ENCODE results near the gene TTLL9.

The TTLL9 gene

GRCh38 chr20:31951530-31952453, 81.4 kb downstream of the TTLL9 start, which contains the start of gene PDRG1:
TSS of gene PDRG1 (minus strand) at chr20:31952046. CDS start at chr20:31951961, 85 bp downstream.
- DNase-seq = peak; percentile 94

GRCh38 chr20:31953556-31954148, 83.2 kb downstream of the TTLL9 start:
- DNase-seq = no peak

DNA sequence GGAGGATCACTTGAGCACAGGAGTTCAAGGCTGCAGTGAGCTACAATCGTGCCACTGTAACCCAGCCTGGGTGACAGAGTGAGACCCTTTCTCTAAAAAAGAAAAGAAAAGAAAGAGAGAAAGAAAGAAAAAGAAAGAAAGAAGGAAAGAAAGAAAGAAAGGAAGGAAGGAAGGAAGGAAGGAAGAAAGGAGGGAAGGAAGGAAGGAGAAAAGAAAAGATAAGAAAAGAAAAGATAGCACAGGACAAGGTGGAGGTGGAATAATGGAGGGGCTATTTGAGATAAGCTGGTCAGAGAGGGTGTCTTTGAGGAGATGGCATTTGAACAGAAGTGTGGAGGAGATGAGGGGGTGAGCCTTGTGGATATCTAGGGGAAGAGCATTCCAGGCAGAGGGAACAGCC, 84.1 kb downstream of the TTLL9 start:
- DNase-seq = no peak

- DNase-seq = no peak
Observed at GRCh38 chr20:31956556-31957526, 86.4 kb downstream of the TTLL9 start.

- DNase-seq = no peak
Observed at GRCh38 chr20:31962761-31963160, 92.3 kb downstream of the TTLL9 start.

DNA sequence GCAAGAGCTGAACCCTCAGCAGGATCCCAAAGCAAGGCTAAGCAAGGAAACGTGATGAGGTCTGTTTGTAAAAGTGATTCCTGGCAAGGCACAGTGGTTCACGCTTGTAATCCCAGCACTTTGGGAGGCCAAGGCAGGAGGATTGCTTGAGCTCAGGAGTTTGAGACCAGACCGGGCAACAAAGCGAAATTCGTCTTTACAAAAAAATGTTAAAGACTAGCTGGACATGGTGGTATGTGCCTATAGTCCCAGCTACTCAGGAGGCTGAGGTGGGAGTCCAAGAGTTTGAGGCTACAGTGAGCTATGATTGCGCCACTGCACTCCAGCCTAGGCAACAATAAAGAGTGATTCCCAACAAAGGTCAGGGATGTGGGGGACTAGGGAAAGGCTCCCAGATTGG, 93.5 kb downstream of the TTLL9 start:
- DNase-seq = no peak

GRCh38 chr20:31966991-31967655, 96.7 kb downstream of the TTLL9 start:
- DNase-seq = no peak

GRCh38 chr20:31967830-31968249, 97.4 kb downstream of the TTLL9 start, which contains the start of gene XKR7:
TSS of gene XKR7 (plus strand) at chr20:31968151. CDS start at chr20:31968176, 25 bp downstream.
- DNase-seq = peak; percentile 72

DNA sequence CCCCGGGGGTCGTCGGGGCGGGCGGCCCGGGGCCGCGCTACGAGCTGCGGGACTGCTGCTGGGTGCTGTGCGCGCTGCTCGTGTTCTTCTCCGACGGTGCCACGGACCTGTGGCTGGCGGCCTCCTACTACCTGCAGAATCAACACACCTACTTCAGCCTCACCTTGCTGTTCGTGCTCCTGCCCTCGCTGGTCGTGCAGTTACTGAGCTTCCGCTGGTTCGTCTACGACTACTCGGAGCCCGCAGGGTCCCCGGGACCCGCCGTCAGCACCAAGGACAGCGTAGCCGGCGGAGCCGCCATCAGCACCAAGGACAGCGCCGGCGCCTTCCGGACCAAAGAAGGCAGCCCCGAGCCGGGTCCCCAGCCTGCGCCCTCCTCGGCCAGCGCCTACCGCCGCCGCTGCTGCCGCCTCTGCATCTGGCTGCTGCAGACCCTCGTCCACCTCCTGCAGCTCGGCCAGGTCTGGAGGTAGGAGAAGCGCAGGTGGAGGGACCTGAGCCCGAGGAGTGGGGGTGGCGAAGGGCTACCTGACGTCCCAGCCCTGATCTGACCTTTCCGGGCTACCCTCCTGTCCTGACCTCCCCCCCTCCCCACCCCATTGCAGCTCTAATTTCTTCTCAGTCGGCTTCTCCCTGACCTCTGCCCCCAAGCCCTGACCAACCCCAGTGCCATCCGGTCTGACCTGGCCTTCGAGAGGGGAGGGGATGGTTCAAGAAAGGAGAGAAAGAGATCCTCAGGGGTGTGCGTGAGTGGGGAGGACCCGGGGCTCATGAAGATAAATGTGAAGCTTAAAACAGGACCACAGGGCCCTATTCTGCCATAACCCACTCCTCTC, 98.1 kb downstream of the TTLL9 start:
- no peak for DNase-seq

DNA sequence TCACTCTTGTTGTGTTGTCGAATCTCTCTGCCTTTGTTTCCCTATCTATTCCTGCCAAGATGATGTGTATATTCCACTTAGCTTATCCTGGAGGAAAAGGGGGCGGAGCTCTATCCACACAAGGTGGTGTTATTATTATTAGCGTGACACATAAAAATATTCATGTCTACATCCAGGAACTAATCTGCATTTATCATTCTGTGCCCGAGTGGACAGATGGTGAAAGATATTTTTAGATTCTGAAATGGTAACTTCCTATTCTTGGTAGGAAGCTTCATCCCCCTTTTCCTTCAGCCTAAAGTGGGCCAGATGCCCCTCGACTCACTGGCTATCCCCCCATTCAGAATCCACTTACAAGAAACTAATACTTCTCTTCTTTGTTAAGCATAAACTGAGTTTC, 99.6 kb downstream of the TTLL9 start:
- no peak for DNase-seq

DNA sequence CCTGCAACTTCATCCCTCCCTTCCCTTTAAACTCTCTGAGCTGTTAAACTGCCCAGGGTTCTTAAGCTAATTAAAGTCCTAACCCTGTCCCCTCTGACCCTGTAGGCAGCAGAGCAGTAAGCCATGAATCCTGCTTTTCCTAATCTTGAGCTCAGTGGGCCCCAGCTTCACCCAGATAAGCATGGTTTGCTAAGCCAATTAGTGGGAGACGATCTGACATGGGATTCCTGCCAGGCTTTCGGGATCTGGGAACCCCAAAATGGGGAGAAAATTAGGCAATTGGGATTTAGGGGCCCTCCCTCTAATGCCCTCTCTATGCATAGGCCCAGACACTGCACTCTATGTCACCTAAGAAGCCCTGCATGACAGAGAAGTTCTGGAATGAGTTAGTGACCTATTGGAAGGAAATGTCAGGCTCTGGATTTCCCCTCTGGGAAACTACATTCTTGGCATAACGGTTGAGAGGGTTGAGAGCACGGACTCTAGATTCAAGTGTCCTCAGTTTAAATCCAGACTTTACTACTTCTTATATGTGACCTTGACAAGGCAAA, 102.1 kb downstream of the TTLL9 start:
- DNase-seq = no peak

DNA sequence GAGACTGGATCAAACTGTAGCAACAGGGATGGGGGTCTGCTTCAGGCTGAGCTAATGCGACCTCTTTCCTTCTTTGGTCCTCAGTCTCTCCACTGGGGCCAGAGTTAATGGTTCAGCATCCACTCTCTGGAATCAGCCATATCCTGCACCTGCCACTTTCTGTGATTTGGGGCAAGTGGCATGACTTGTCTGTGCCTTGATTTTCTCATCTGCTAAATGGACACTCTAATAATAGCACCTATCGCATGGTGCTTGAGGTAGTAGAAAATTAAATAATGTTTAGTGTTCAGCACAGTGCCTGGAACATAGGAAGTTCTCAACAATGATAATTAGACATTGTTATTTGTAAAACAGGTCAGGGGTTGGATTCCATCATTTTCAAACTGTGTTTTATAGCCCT, 103.9 kb downstream of the TTLL9 start:
- no peak for DNase-seq

GRCh38 chr20:31974951-31975487, 104.6 kb downstream of the TTLL9 start:
- DNase-seq = no peak

- DNase-seq = no peak
Observed at GRCh38 chr20:31975874-31976273, 105.4 kb downstream of the TTLL9 start.

- DNase-seq = no peak
Observed at GRCh38 chr20:31977080-31977479, 106.6 kb downstream of the TTLL9 start.

GRCh38 chr20:31979713-31980426, 109.4 kb downstream of the TTLL9 start:
- DNase-seq = no peak

GRCh38 chr20:31981784-31982183, 111.3 kb downstream of the TTLL9 start:
- DNase-seq = no peak

DNA sequence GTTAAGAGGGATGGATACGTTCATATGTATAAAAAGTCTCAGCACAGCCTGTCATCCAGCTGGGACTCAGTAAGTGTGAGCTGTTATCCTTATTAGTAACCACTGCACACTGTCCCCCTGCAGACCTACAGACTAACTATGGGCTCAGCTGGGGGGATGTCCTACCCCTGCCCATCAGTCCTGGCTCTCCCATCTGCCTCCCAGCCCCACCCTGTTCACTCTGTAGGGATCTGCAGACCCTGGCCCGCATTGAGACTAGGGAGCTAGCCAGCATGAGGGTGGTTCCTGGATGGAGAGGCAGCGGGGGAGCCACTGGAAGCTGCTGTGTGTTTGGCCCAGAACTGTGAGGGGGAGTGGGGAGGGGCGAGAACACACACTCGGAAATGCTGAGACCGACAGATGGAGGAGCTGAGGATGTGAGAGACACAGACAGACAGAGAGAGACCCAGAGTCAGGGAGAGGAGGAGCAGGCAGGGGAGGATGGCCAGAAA, 114.6 kb downstream of the TTLL9 start:
- no peak for DNase-seq

- no peak for DNase-seq
Observed at GRCh38 chr20:31987744-31988143, 117.3 kb downstream of the TTLL9 start.

Measured in NCI-H774 (cell line).